HEK293T (cell line): Measurements from ENCODE around the gene CAMK1D.

Experiments
- BHLHE40 ChIP-seq: fragments of 450-650 bp; IDR thresholded peaks from 2 replicates; pipeline ENCODE4 v1.6.1; 2016; ENCODE audit warnings: mild to moderate bottlenecking, moderate library complexity, borderline replicate concordance
- ELF4 ChIP-seq: fragments of 450-650 bp; IDR thresholded peaks from 2 replicates; pipeline ENCODE4 v1.6.1; 2017; ENCODE audit warnings: antibody characterized with exemption
- FOXK2 ChIP-seq: fragments of 450-650 bp; IDR thresholded peaks from 2 replicates; pipeline ENCODE4 v1.6.1; 2016; ENCODE audit warnings: mild to moderate bottlenecking
- HDGF ChIP-seq: fragments of 450-650 bp; IDR thresholded peaks from 2 replicates; pipeline ENCODE4 v1.6.1; 2017; ENCODE audit warnings: antibody characterized with exemption, borderline replicate concordance
- LEF1 ChIP-seq: fragments of 450-650 bp; IDR thresholded peaks from 2 replicates; pipeline ENCODE4 v1.6.1; 2017; ENCODE audit warnings: mild to moderate bottlenecking, borderline replicate concordance
- SP1 ChIP-seq: fragments of 450-650 bp; IDR thresholded peaks from 2 replicates; pipeline ENCODE4 v1.6.1; 2017
- TARDBP ChIP-seq: fragments of 450-650 bp; IDR thresholded peaks from 2 replicates; pipeline ENCODE4 v1.6.1; 2016
- ZNF384 ChIP-seq: fragments of 450-650 bp; IDR thresholded peaks from 2 replicates; pipeline ENCODE4 v1.6.1; 2016

GRCh38 chr10:12463459-12463838 lies 114.1 kb downstream of the CAMK1D start:
- TF ChIP-seq ELF4 (no peak), FOXK2 (no peak), HDGF (no peak), TARDBP (no peak), LEF1 (no peak), ZNF384 (no peak), SP1 (no peak), BHLHE40 (no peak)
